A673 (cell line): ENCODE results near the gene GRIK1. TPM values are rescaled to one million over a fixed set of nuclear protein-coding genes. Genes with fewer than 3 reads are reported as not detected.

Experiments used
- Bru-seq: library from RNA; stranded (reverse); fragments of 400-500 nt; gene quantifications from one replicate; lab custom pipeline; 2021; lab: Mats Ljungman, UMichigan
- BruChase-seq, 2 experiments: library from RNA; stranded (reverse); fragments of 400-500 nt; gene quantifications; one replicate each; lab custom pipeline; 2021; lab: Mats Ljungman, UMichigan
- BruUV-seq: library from RNA; stranded (reverse); fragments of 400-500 nt; replicated peaks from 2 replicates; lab custom pipeline; 2021; lab: Mats Ljungman, UMichigan
- CTCF ChIA-PET: fragments of 300-600 bp; sonication (Branson Sonifier 250); formaldehyde crosslinking; loops from one replicate; lab custom pipeline; 2022; ENCODE audit warnings: antibody characterized with exemption; lab: Charles Lee
- POLR2A ChIA-PET: fragments of 300-600 bp; sonication (Branson Sonifier 250); formaldehyde crosslinking; loops from one replicate; lab custom pipeline; 2022; ENCODE audit warnings: antibody characterized with exemption; ENCODE audit not compliant: low non-redundant PET; lab: Charles Lee
- DNase-seq: peaks from one replicate; pipeline ENCODE4 v3.0.0-alpha.2; 2015; ENCODE audit warnings: low spot score
- H3K27ac ChIP-seq: fragments of 200-600 bp; sonication (generic); 2 replicates; pipeline ENCODE4 v1.5.1; 2016; ENCODE audit warnings: mixed run types, low read depth, mild to moderate bottlenecking, mixed read lengths, antibody characterized with exemption, low read length; ENCODE audit not compliant: poor library complexity, severe bottlenecking
- H3K27me3 ChIP-seq: fragments of 200-600 bp; sonication (generic); replicated peaks from 2 replicates; pipeline ENCODE4 v1.6.1; 2017; ENCODE audit warnings: mixed run types, low read depth, mild to moderate bottlenecking, mixed read lengths, antibody characterized with exemption, low read length; ENCODE audit not compliant: insufficient read depth, poor library complexity
- H3K36me3 ChIP-seq: fragments of 200-600 bp; sonication (generic); 2 replicates; pipeline ENCODE4 v1.6.1; 2016; ENCODE audit warnings: mixed run types, mild to moderate bottlenecking, mixed read lengths, antibody characterized with exemption, low read length; ENCODE audit not compliant: insufficient read depth, poor library complexity, severe bottlenecking
- H3K4me1 ChIP-seq: fragments of 200-600 bp; sonication (generic); 2 replicates; pipeline ENCODE4 v1.6.1; 2017; ENCODE audit warnings: mixed run types, mild to moderate bottlenecking, mixed read lengths, antibody characterized with exemption, low read length; ENCODE audit not compliant: insufficient read depth, poor library complexity, severe bottlenecking
- H3K4me3 ChIP-seq: fragments of 200-600 bp; sonication (generic); 2 replicates; pipeline ENCODE4 v1.5.1; 2016; ENCODE audit warnings: low read depth, mixed run types, mild to moderate bottlenecking, mixed read lengths, low read length; ENCODE audit not compliant: poor library complexity, severe bottlenecking
- H3K9me3 ChIP-seq: fragments of 200-600 bp; sonication (generic); 2 replicates; pipeline ENCODE4 v1.6.1; 2016; ENCODE audit warnings: mixed run types, low read depth, mild to moderate bottlenecking, mixed read lengths, antibody characterized with exemption, low read length; ENCODE audit not compliant: poor library complexity, severe bottlenecking
- CTCF ChIP-seq: fragments of 300-800, 200-600 bp; sonication (generic); conservative IDR thresholded peaks from 2 replicates; pipeline ENCODE4 v1.5.1; 2017; ENCODE audit warnings: low read depth, mild to moderate bottlenecking, antibody characterized with exemption, low read length, moderate library complexity, mixed read lengths
- EZH2 ChIP-seq: fragments of 200-600 bp; sonication (generic); IDR thresholded peaks from 2 replicates; pipeline ENCODE4 v1.6.1; 2017; ENCODE audit warnings: borderline replicate concordance, low read depth, mild to moderate bottlenecking, mixed read lengths, antibody characterized with exemption, low read length; ENCODE audit not compliant: poor library complexity, severe bottlenecking
- intact Hi-C: fragments of 100-400 bp; cut with micrococcal nuclease; formaldehyde crosslinking; loops from one replicate; pipeline ENCODE4 v1.10.0; 2022; ENCODE audit not compliant: unreplicated experiment
- long read RNA-seq: library from polyadenylated mRNA; stranded (forward); transcript quantifications from one replicate; pipeline ENCODE4 v2.0.0, GENCODE V29; 2022
- total RNA-seq: library from RNA; stranded (reverse); gene quantifications from 2 replicates; pipeline ENCODE4 v1.2.3, GENCODE V29; 2021

GRIK1 gene
- total RNA-seq = 0.67 and 0.85 TPM in 2 replicates
- percentile 32 among the genes with signal in this experiment for Bru-seq, nascent RNA
- BruChase-seq, experiment 1, labeled RNA remaining after a 2-hour chase = percentile 36 among the genes with signal in this experiment
- percentile 34 among the genes with signal in this experiment for BruChase-seq, experiment 2, labeled RNA remaining after a 6-hour chase
- long read RNA-seq, partial matches to known transcripts = 1 of 5 reads
- long read RNA-seq, other reads (novel, unspliced or antisense) = 4 of 5 reads

GRCh38 chr21:29939924-29940275 is at the start of gene GRIK1:
Gene GRIK1 (minus strand): TSS chr21:29939996.
- Histone ChIP-seq H3K9me3 (no peaks in the 10 kb centered on the region), H3K27ac (no peak within 1 kb of the TSS), H3K27me3 (peaks cover 53% of the 10 kb centered on the region), H3K4me3 (peak within 1 kb of the TSS; percentile 48), H3K4me1 (peaks cover 5% of the 10 kb centered on the region), H3K36me3 (no peaks in the 10 kb centered on the region)
- intact Hi-C loops = loop anchor here (5.0 kb wide), 2 partner anchors 97 to 252 kb away; no protein-coding TSS in a partner anchor
- DNase-seq = peak; percentile 60
- no peak for TF ChIP-seq EZH2
- TF ChIP-seq CTCF = no peak
- CTCF ChIA-PET = interaction anchor here (0.5 kb wide), 1 partner anchor 106 kb away, joined by 3 read pairs; no protein-coding TSS in a partner anchor
- POLR2A ChIA-PET = no interaction called here
- BruUV-seq = no TSS peak

GRCh38 chr21:29987762-29988161 is 48.0 kb upstream of the GRIK1 start:
- intact Hi-C loops = no loop called here
- no peak overlapping the region for H3K27ac ChIP-seq
- BruUV-seq = no TSS peak
- H3K9me3 ChIP-seq = peaks cover 6% of the 10 kb centered on the region
- CTCF ChIA-PET = no interaction called here
- no peaks in the 10 kb centered on the region for H3K4me1 ChIP-seq
- no peak for DNase-seq
- no peak overlapping the region for H3K4me3 ChIP-seq
- POLR2A ChIA-PET = no interaction called here
- H3K27me3 ChIP-seq = no peaks in the 10 kb centered on the region
- H3K36me3 ChIP-seq = no peaks in the 10 kb centered on the region
- TF ChIP-seq CTCF (no peak), EZH2 (no peak)

GRCh38 chr21:29985866-29986265 is 46.1 kb upstream of the GRIK1 start:
- POLR2A ChIA-PET = no interaction called here
- no peaks in the 10 kb centered on the region for H3K36me3 ChIP-seq
- TF ChIP-seq CTCF = no peak
- no peak for TF ChIP-seq EZH2

More at GRCh38 chr21:29985866-29986265, 46.1 kb upstream of the GRIK1 start:
- intact Hi-C loops = no loop called here
- Histone ChIP-seq H3K9me3 (peaks cover 6% of the 10 kb centered on the region), H3K4me1 (no peaks in the 10 kb centered on the region), H3K27me3 (no peaks in the 10 kb centered on the region), H3K4me3 (no peak overlapping the region), H3K27ac (no peak overlapping the region)
- no TSS peak for BruUV-seq
- CTCF ChIA-PET = no interaction called here
- no peak for DNase-seq
